ENCODE data around the gene LYG2. TPM values are rescaled to one million over a fixed set of nuclear protein-coding genes. Genes with fewer than 3 reads are reported as not detected.
"Not testable (repeated sequence)": the region's sequence is repeated elsewhere in the genome, so short reads cannot be mapped to it uniquely, and the experiment has no call there.

LYG2 gene, protein sequence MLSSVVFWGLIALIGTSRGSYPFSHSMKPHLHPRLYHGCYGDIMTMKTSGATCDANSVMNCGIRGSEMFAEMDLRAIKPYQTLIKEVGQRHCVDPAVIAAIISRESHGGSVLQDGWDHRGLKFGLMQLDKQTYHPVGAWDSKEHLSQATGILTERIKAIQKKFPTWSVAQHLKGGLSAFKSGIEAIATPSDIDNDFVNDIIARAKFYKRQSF
- total RNA-seq = not detected in 2 replicates

DNA sequence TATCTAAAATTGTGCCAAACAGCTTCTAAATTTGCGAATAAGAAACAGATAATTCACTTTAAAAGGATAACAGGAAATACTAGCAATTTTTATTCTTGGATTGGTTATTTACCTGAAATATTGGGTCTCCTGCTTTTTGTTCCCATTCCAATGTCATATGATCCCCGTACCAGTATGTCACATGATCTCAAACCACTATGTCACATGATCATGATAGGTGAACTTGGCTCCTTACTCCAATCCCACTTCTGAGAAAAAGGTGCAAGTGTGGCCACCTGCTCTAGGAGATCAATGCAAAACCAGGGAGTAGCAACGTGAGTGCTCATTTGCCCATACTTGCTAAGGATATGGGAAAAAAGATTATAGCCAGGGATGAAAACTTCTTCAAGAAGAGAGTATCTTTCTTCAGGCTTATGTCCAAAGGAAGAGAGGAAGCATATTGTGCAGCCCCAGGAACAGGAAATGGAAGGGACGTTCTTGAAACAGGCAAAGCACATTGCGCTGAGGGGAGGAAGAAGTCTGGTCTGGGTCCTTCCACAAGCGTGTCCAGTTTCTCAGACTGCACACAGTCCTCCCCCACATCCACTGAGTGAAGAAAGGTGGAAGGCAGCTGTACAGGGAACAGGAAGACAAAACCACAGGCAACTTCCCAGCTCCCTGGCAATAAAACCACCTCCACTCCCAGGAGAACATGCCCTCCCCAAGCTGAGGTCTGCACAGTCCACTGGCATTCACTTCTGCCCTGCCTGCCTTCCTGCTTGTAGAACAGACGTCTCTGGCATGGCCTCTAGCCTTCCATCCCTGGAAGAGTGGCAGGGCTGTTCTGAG lies at the start of gene LYG2:
TSS of gene LYG2 (minus strand) at position 176 of the 828 bp plus-strand sequence. CDS start 1,406 bp downstream, outside the sequence.
- no peak for DNase-seq (ENCODE audit: extremely low read depth, low read depth, low spot score)

- not testable (repeated sequence) for DNase-seq (ENCODE audit: extremely low read depth, low read depth, low spot score)
These were observed 45.6 kb upstream of the LYG2 start, which contains the start of gene LYG1 for GRCh38 chr2:99301097-99301496. LYG1 (minus strand) TSS chr2:99301197; CDS start chr2:99295670, 5,527 bp downstream.

- no peak for DNase-seq (ENCODE audit: extremely low read depth, low read depth, low spot score)
These were observed 44.1 kb upstream of the LYG2 start for GRCh38 chr2:99299580-99299979.

GRCh38 chr2:99297994-99298393 lies 42.5 kb upstream of the LYG2 start:
- DNase-seq (ENCODE audit: extremely low read depth, low read depth, low spot score) = no peak

DNA sequence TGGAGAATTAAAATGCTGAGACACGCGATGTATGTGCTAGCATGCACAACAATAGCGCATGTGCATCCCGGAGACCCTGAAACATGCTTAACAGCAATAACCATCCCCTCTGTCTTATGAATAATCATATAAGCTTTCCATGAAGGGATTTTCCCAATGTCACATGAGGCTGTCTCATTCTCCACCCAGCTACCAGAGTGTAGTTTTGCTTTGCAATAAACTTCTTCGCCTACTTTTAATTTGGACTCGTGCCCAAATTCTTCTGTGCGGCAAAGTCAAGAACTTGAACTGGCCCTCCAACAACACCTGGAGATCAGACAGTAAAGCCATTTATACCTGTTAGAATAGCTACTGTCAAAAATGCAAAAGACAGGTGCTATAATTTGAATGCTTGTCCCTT lies 30.1 kb upstream of the LYG2 start:
- no peak for DNase-seq (ENCODE audit: extremely low read depth, low read depth, low spot score)

DNA sequence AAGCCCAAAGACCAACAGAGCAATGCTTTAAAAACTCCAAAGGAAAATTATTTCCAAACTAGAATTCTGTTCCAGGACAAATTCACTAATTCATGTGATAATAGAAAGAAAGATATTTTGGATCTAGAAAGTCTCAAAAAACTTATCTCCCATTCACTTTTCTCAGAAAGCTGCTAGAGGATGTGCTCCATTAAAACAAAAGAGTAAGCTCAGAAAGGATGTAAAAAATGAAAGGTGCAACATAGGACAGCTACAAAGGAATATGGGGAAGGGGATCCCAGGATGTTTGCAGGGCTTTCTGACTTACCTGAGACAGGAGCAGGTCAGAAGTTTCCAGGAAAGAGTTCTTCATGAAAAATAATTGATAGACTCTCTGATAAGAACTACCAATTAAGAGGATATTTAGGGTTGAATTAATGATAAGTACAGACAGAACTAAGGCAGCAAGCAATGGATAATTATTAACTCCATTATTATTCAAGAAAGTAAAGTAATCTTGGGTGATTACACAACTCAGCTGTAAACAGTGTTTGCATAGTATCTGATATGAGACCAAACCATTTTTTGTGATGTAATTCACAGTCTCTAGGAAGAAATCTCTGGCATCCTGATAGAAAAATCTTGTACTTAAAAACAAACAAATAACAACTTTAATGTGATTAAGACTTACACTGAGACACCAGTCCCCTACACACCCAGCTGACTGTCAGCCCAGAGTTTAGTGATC lies 24.7 kb upstream of the LYG2 start:
- no peak for DNase-seq (ENCODE audit: extremely low read depth, low read depth, low spot score)

DNA sequence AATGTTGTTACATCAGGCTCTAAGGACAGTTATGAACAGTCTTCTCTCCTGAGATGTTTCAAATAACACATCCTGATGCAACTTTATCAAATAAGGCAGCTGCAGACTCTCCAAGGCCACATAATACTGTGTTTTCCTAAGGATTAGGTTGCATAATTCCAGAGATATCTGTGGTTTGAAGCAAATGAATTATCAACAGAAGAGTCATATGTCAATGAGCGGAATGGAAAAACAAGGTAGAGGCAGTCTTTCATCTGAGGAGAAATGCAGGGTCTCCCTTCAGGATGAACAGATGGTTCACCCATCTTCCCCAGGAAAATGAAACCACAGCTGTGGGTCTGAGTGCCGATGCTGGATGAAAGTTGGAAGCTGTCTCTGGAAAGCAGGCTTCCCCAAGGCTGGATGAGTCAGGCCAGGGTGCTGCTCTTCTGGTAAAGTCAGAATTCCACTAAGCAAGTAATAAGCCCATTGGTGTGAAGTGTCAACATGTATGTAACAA lies 23.4 kb upstream of the LYG2 start:
- no peak for DNase-seq (ENCODE audit: extremely low read depth, low read depth, low spot score)

GRCh38 chr2:99278195-99278765 lies 22.8 kb upstream of the LYG2 start:
- DNase-seq (ENCODE audit: extremely low read depth, low read depth, low spot score) = not testable (repeated sequence)

DNA sequence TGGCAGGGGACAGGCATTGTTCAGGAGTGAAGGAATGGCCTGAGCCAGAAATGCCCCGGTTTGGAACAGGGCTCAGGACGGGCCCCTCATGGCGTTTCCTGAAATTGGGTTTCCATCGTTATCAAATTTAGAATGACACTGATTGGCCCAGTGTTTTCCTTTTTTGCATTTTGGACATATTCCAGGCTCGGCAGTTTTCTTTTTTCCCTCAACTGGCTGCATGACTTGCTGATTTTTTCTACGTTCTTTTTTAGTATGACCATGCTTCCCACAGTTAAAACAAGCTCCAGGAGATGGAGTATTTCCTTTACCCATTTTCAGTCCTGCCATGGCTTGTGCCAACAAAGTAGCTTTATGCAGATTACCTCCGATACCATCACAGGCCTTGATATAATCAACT lies 20.4 kb upstream of the LYG2 start:
- no peak for DNase-seq (ENCODE audit: extremely low read depth, low read depth, low spot score)

DNA sequence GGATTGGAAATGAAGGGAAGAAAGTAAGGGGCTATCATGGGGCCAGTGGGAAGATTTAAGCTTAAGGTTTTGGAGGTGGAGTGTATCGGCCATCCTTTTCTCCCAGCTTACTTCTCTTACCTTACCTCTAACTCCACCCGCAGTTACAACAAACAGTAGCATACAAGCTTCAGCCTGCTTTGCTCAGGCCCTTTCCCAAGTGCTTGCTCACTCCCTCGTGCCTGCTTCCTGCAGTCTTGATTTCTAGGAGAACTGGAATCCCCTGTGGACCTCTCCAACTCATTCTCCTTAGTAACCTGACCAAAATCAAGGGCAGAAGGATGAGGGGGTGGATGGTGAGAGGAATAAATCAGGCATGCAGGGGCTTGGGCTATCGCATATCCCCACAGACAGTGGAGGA lies 5.8 kb upstream of the LYG2 start:
- no peak for DNase-seq (ENCODE audit: extremely low read depth, low read depth, low spot score)

DNA sequence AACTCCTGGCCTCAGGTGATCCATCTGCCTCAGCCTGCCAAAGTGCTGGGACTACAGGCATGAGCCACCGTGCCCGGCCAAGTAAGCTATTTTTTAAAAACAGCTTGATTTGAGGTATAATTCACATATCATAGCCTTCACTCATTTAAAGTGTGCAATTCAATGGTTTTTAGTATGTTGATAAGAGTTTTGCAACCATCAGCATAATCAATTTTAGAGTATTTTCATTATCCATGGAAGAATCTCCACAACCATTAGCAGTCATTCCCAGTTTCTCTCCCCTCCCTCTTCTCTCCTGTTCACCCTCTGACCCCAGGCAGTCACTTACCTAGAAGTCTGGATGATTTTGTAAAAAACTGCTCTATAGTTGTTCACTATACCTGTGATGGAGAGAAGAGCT lies 4.7 kb upstream of the LYG2 start:
- no peak for DNase-seq (ENCODE audit: extremely low read depth, low read depth, low spot score)

- DNase-seq (ENCODE audit: extremely low read depth, low read depth, low spot score) = no peak
These were observed 4.0 kb upstream of the LYG2 start for GRCh38 chr2:99259465-99259864.

GRCh38 chr2:99256677-99257076 lies 1.2 kb upstream of the LYG2 start:
- no peak for DNase-seq (ENCODE audit: extremely low read depth, low read depth, low spot score)

DNA sequence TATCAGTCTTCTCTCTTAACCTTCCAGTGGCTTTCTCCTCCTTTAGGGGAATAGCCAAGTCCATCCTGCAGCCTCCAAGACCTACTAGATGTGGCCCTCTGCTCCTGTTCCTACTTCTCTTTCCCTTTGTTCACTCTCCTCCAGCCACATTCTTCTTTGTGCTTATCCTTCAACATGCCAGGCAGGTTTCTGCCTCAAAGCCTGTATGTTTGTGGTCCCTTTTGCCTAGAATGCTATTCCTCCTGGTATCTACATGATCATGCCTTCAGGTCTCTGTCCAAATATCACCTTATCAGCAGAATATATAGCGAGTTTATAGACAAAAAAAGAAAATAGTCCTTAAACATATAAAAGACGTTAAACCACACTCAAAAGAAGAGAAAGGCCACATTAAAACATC lies 5.5 kb downstream of the LYG2 start:
- no peak for DNase-seq (ENCODE audit: extremely low read depth, low read depth, low spot score)

DNA sequence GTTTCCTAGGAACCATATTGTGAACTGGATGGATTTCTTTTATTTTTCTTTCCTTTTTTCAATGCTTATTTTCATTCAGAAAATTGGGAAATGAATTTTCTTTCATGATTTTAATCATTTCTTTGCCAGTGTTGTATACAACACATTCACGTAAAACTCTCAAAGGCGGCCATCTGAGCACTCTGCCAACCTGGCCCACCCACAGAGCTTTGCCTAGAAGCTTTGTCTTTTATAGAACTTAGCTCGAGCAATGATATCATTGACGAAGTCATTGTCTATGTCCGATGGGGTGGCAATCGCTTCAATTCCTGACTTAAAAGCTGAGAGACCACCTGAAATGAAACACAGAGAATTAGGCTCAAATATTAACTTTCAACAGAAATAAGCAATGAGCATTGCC lies 13.3 kb downstream of the LYG2 start:
- no peak for DNase-seq (ENCODE audit: extremely low read depth, low read depth, low spot score)

DNA sequence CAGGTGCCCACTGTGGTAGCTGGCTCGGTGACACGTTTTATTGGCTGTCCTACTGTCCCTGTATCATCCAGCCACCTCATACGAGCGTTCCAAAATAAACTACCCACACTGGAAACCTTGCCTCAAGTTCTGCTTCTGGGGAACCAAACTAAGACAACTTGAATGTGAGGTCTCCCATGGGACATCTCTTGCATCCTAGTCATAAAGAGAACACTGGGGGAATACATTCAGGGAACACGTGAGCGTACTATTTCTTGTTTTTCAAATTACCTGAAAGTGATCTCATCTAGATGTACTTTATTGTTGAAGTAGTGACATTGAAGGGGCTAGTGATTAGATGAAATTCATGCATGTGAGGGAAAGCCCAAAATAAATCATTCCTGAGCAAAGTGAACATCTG lies 15.0 kb downstream of the LYG2 start:
- no peak for DNase-seq (ENCODE audit: extremely low read depth, low read depth, low spot score)

- no peak for DNase-seq (ENCODE audit: extremely low read depth, low read depth, low spot score)
These were observed 16.9 kb downstream of the LYG2 start for GRCh38 chr2:99238599-99238998.

GRCh38 chr2:99233177-99233576 lies 22.3 kb downstream of the LYG2 start:
- not testable (repeated sequence) for DNase-seq (ENCODE audit: extremely low read depth, low read depth, low spot score)

DNA sequence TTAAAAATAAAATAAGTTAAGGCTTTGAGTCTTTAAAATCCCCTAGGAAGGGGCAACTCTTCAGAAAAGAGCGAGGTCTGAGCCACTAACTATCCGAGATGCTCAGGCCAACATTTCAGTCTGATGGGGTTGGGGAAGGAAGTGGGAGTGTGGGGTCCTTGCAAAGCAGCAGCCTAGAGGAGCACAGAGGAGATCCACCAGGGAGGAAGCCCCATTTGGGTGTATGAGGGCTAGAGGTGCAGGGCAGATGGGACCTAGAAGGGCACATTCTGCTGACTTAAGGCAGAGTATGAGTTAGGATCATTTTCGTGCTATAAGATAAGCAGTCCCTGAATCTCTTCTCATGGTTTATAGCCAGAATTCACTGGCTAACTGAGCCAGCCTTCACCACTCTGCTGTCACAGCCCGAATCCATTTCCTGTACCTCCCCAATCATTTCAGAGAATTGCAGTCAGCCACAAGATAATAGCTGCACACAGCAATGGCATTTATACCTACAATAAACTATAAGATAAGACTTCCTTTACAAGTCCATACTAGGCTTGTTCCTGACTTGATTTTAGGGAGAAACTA lies 37.5 kb downstream of the LYG2 start:
- no peak for DNase-seq (ENCODE audit: extremely low read depth, low read depth, low spot score)

DNA sequence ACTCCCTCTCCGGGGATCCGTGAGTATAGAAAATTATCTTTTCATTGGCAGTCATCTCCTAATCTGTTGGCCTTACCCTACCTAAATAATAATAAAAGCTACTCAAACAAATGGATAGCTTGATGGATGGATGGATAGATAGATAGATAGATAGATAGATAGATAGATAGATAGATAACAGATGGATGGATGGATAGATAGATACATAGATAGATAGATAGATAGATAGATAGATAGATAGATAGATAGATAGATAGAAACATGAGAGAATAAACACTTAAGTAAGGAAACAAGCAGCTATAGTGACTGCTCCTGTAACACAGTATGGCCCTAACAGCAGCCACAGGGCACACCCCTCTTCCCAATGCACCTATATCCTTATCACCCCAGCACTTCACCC lies 39.4 kb downstream of the LYG2 start:
- no peak for DNase-seq (ENCODE audit: extremely low read depth, low read depth, low spot score)

DNA sequence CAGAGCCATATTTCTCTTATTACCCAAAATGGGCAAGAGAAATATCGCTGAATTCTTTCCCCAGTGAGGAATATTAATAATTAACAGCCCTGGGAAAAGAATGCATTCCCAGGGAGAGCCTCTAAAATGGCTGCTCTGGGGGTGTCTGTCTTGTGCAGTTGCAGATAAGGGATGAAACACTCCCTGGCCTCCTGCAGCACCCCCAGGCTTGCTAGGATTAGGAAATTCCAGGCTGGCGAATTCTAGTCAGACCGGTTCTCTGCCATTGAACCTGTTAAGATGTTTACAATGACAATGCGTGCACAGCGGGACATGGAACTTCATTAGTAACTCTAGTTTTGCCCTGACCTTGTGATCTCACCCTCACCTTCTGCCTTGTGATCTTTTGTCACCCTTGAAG lies 50.0 kb downstream of the LYG2 start:
- no peak for DNase-seq (ENCODE audit: extremely low read depth, low read depth, low spot score)
